HL-60 (cell line): ENCODE results near the gene CUL4A.
"Not testable (repeated sequence)": the region's sequence is repeated elsewhere in the genome, so short reads cannot be mapped to it uniquely, and the experiment has no call there.

ENCODE experiments used
- DNase-seq, 2 experiments: peaks; one replicate each; pipeline ENCODE4 v3.0.0-alpha.2; 2010 to 2020; ENCODE audit warnings: low read depth in 1 of 2, low spot score in 1 of 2
- H3K27ac ChIP-seq: fragments of 250-450 bp; sonication (Bioruptor Pico); replicated peaks from 2 replicates; pipeline ENCODE4 v1.5.1; 2020; ENCODE audit warnings: mild to moderate bottlenecking, moderate library complexity
- H3K27me3 ChIP-seq: fragments of 250-450 bp; sonication (Bioruptor Pico); 2 replicates; pipeline ENCODE4 v1.5.1; 2021; ENCODE audit warnings: mild to moderate bottlenecking, moderate library complexity; ENCODE audit not compliant: insufficient read depth, poor library complexity, severe bottlenecking
- H3K4me3 ChIP-seq: replicated peaks from 2 replicates; pipeline ENCODE4 v1.5.1; 2011; ENCODE audit warnings: mild to moderate bottlenecking, control low read depth, low read length; ENCODE audit not compliant: insufficient read depth
- CTCF ChIP-seq: IDR thresholded peaks from one replicate; pipeline ENCODE4 v1.5.1; 2011; ENCODE audit warnings: low read length, control low read depth, inconsistent platforms; ENCODE audit not compliant: insufficient read depth
- GABPA ChIP-seq: IDR thresholded peaks from 2 replicates; pipeline ENCODE4 v1.6.1; 2012; ENCODE audit warnings: low read depth
- POLR2AphosphoS5 ChIP-seq: IDR thresholded peaks from 2 replicates; pipeline ENCODE4 v1.6.1; 2012; ENCODE audit warnings: low read depth
- SPI1 ChIP-seq: IDR thresholded peaks from 2 replicates; pipeline ENCODE4 v1.6.1; 2012; ENCODE audit warnings: low read depth, mild to moderate bottlenecking, borderline replicate concordance
- long read RNA-seq: library from polyadenylated mRNA; unstranded; transcript quantifications from one replicate; pipeline ENCODE4 v2.0.0, GENCODE V29; 2020
- TF ChIP-seq, protein P1 (sequence below): IDR thresholded peaks from 2 replicates; pipeline ENCODE4 v1.6.1; 2012; ENCODE audit warnings: low read depth; ENCODE audit not compliant: insufficient replicate concordance

The CUL4A gene
- long read RNA-seq, transcript CUL4A-202 (20 exons, 2,364 nt): major isoform, 897 of 1,145 reads
- long read RNA-seq, transcript CUL4A-209 (6 exons, 1,111 nt): minor isoform, 24 of 1,145 reads
- long read RNA-seq, partial matches to known transcripts: 117 of 1,145 reads
- long read RNA-seq, other reads (novel, unspliced or antisense): 107 of 1,145 reads

DNA sequence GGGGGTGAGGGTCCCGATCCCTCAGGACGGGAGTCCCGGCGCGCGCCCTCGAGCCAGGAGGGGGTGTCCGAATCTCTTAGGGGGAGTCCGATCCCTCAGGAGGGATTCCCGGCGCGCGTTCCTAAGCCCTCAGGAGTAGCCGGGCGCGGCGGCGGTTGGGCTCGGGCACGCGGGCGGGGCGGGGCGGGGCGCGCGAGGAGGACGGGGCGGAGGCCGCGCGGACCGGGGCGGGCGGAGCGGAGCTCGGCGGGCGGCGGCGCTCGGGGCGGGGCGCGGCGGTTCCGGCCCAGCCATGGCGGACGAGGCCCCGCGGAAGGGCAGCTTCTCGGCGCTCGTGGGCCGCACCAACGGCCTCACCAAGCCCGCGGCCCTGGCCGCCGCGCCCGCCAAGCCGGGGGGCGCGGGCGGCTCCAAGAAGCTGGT, at the start of gene CUL4A:
CUL4A (plus strand) TSS at position 278 of the 423 bp plus-strand sequence; CDS start at position 293, 15 bp downstream.
- Histone ChIP-seq H3K27ac (peak within 1 kb of the TSS; percentile 100), H3K4me3 (peak within 1 kb of the TSS; percentile 94), H3K27me3 (no peaks in the 10 kb centered on the region)
- TF ChIP-seq CTCF (no peak), GABPA (no peak), POLR2AphosphoS5 (0 out of 2 replicates have a peak, but pooled peaks have one; percentile 10)
- DNase-seq: peak in 1 of 2 experiments; percentile 75

DNA sequence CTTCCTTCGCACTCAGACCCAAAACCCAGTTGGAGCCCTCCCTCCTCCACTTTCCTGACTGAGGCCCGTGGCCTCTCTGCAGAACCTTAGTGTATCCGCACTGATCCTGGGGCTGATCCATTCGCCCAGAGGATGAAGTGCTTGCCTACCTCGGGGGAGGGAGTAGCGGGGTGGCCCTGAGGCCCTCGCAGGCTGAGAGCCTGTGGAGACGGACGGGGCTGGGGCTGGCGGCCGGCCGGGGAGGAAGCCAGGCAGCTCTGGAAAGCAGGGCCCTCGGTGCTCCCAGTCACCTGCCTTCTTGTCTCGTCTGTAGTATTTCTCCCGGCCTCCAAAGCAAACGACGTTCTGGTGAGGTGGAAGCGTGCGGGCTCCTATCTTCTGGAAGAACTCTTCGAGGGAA, 49.7 kb upstream of the CUL4A start:
- no peak for DNase-seq
- Histone ChIP-seq H3K4me3 (no peak overlapping the region), H3K27ac (no peak overlapping the region), H3K27me3 (peaks cover 11% of the 10 kb centered on the region)
- TF ChIP-seq POLR2AphosphoS5: no peak

GRCh38 chr13:113160983-113161382, 48.4 kb upstream of the CUL4A start:
- TF ChIP-seq CTCF: no peak
- no peak for TF ChIP-seq GABPA
- DNase-seq: no peak
- Histone ChIP-seq H3K4me3 (no peak overlapping the region), H3K27me3 (peaks cover 14% of the 10 kb centered on the region), H3K27ac (no peak overlapping the region)

GRCh38 chr13:113161433-113161832, 48.0 kb upstream of the CUL4A start:
- no peak overlapping the region for H3K4me3 ChIP-seq
- no peak overlapping the region for H3K27ac ChIP-seq
- H3K27me3 ChIP-seq: peaks cover 14% of the 10 kb centered on the region
- no peak for DNase-seq
- TF ChIP-seq, protein P1, sequence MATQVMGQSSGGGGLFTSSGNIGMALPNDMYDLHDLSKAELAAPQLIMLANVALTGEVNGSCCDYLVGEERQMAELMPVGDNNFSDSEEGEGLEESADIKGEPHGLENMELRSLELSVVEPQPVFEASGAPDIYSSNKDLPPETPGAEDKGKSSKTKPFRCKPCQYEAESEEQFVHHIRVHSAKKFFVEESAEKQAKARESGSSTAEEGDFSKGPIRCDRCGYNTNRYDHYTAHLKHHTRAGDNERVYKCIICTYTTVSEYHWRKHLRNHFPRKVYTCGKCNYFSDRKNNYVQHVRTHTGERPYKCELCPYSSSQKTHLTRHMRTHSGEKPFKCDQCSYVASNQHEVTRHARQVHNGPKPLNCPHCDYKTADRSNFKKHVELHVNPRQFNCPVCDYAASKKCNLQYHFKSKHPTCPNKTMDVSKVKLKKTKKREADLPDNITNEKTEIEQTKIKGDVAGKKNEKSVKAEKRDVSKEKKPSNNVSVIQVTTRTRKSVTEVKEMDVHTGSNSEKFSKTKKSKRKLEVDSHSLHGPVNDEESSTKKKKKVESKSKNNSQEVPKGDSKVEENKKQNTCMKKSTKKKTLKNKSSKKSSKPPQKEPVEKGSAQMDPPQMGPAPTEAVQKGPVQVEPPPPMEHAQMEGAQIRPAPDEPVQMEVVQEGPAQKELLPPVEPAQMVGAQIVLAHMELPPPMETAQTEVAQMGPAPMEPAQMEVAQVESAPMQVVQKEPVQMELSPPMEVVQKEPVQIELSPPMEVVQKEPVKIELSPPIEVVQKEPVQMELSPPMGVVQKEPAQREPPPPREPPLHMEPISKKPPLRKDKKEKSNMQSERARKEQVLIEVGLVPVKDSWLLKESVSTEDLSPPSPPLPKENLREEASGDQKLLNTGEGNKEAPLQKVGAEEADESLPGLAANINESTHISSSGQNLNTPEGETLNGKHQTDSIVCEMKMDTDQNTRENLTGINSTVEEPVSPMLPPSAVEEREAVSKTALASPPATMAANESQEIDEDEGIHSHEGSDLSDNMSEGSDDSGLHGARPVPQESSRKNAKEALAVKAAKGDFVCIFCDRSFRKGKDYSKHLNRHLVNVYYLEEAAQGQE: no peak
- TF ChIP-seq CTCF: no peak
- no peak for TF ChIP-seq SPI1
- no peak for TF ChIP-seq GABPA
- TF ChIP-seq POLR2AphosphoS5: no peak

GRCh38 chr13:113161975-113162374, 47.4 kb upstream of the CUL4A start:
- DNase-seq: not testable (repeated sequence)

More at GRCh38 chr13:113161975-113162374, 47.4 kb upstream of the CUL4A start:
- H3K27me3 ChIP-seq: peaks cover 14% of the 10 kb centered on the region
- H3K27ac ChIP-seq, H3K4me3 ChIP-seq: not testable (repeated sequence)
